ENCODE data around the gene PRKAB2.

GRCh38 chr1:147211577-147211976 is 39.3 kb upstream of the PRKAB2 start:
- no peak for TF ChIP-seq CTCF (IDR thresholded peaks at IDR 0.05)
- TF ChIP-seq POLR2A (IDR thresholded peaks at IDR 0.05): no peak
